ENCODE data around the gene ATP8B1. TPM values are rescaled to one million over a fixed set of nuclear protein-coding genes. Genes with fewer than 3 reads are reported as not detected.

ATP8B1 gene
- total and polyA plus RNA-seq, 8 donors = 16.4 to 26.6 (median 19.1) TPM

GRCh38 chr18:57767259-57768050 lies 35.7 kb downstream of the ATP8B1 start:
- no peak for DNase-seq
- H3K9me3 ChIP-seq = no peaks in the 10 kb centered on the region
- no peak overlapping the region for H3K4me3 ChIP-seq
- H3K27me3 ChIP-seq = no peaks in the 10 kb centered on the region
- H3K36me3 ChIP-seq = no peaks in the 10 kb centered on the region
- no peak overlapping the region for H3K27ac ChIP-seq
- TF ChIP-seq CTCF (IDR thresholded peaks at IDR 0.05) = no peak
- no peak for ATAC-seq
- H3K4me1 ChIP-seq = peaks cover 14 to 42% of the 10 kb centered on the region in 2 donors
- intact Hi-C loops (cut with DNase I) = no loop called here

GRCh38 chr18:57764995-57765394 lies 38.1 kb downstream of the ATP8B1 start:
- ATAC-seq (no peak), DNase-seq (no peak)
- no peaks in the 10 kb centered on the region for H3K36me3 ChIP-seq
- no peak for TF ChIP-seq CTCF (IDR thresholded peaks at IDR 0.05)
- no peaks in the 10 kb centered on the region for H3K27me3 ChIP-seq
- peaks cover 5 to 19% of the 10 kb centered on the region in 2 donors for H3K4me1 ChIP-seq
- no peak overlapping the region for H3K27ac ChIP-seq
- intact Hi-C loops (cut with DNase I) = no loop called here
- no peaks in the 10 kb centered on the region for H3K9me3 ChIP-seq
- H3K4me3 ChIP-seq = no peak overlapping the region

GRCh38 chr18:57764087-57764486 lies 39.0 kb downstream of the ATP8B1 start:
- no peaks in the 10 kb centered on the region for H3K36me3 ChIP-seq
- no peak for ATAC-seq

GRCh38 chr18:57762686-57763085 lies 40.4 kb downstream of the ATP8B1 start:
- no peak overlapping the region for H3K27ac ChIP-seq
- no peaks in the 10 kb centered on the region for H3K36me3 ChIP-seq
- ATAC-seq (no peak), DNase-seq (no peak)
- no peak overlapping the region for H3K4me3 ChIP-seq
- TF ChIP-seq CTCF (IDR thresholded peaks at IDR 0.05) = no peak
- peaks cover 0 to 4% of the 10 kb centered on the region in 2 donors for H3K4me1 ChIP-seq
- H3K9me3 ChIP-seq = no peaks in the 10 kb centered on the region
- intact Hi-C loops (cut with DNase I) = no loop called here
- H3K27me3 ChIP-seq = no peaks in the 10 kb centered on the region

More at GRCh38 chr18:57764087-57764486, 39.0 kb downstream of the ATP8B1 start:
- H3K9me3 ChIP-seq = no peaks in the 10 kb centered on the region
- TF ChIP-seq CTCF (IDR thresholded peaks at IDR 0.05) = no peak
- H3K4me3 ChIP-seq = no peak overlapping the region
- no peaks in the 10 kb centered on the region for H3K27me3 ChIP-seq
- intact Hi-C loops (cut with DNase I) = no loop called here
- H3K27ac ChIP-seq = no peak overlapping the region
- no peak for DNase-seq
- peaks cover 4 to 16% of the 10 kb centered on the region in 2 donors for H3K4me1 ChIP-seq

- intact Hi-C loops (cut with DNase I) = no loop called here
Measured at GRCh38 chr18:57759650-57760049, 43.5 kb downstream of the ATP8B1 start.

More at GRCh38 chr18:57759650-57760049, 43.5 kb downstream of the ATP8B1 start:
- no peaks in the 10 kb centered on the region for H3K9me3 ChIP-seq
- no peak for DNase-seq
- H3K27ac ChIP-seq = no peak overlapping the region
- no peaks in the 10 kb centered on the region for H3K36me3 ChIP-seq
- no peaks in the 10 kb centered on the region for H3K27me3 ChIP-seq
- H3K4me3 ChIP-seq = no peak overlapping the region
- no peak for TF ChIP-seq CTCF (IDR thresholded peaks at IDR 0.05)
- no peak for ATAC-seq
- no peaks in the 10 kb centered on the region for H3K4me1 ChIP-seq

All from left lung (tissue), 10 donors.